IPS-15b (cell line): Measurements from ENCODE around the gene WASL.
"Not testable (repeated sequence)": the region's sequence is repeated elsewhere in the genome, so short reads cannot be mapped to it uniquely, and the experiment has no call there.

Source experiments
- H3K27me3 ChIP-seq: one replicate; pipeline ENCODE4 v1.6.1; 2013; ENCODE audit warnings: low read length; ENCODE audit not compliant: control insufficient read depth, insufficient read depth
- H3K36me3 ChIP-seq: one replicate; pipeline ENCODE4 v1.6.1; 2013; ENCODE audit warnings: low read length; ENCODE audit not compliant: control insufficient read depth, insufficient read depth
- H3K4me1 ChIP-seq: one replicate; pipeline ENCODE4 v1.6.1; 2013; ENCODE audit warnings: mild to moderate bottlenecking, low read length; ENCODE audit not compliant: control insufficient read depth, insufficient read depth
- H3K4me3 ChIP-seq: one replicate; pipeline ENCODE4 v1.5.1; 2013; ENCODE audit warnings: low read depth, low read length
- H3K9ac ChIP-seq: one replicate; pipeline ENCODE4 v1.6.1; 2013; ENCODE audit warnings: low read depth, mild to moderate bottlenecking, low read length
- H3K9me3 ChIP-seq: one replicate; pipeline ENCODE4 v1.6.1; 2013; ENCODE audit warnings: mild to moderate bottlenecking, low read length; ENCODE audit not compliant: control insufficient read depth, insufficient read depth

Gene WASL

GRCh38 chr7:123727071-123727837 lies 21.5 kb downstream of the WASL start:
- H3K9ac ChIP-seq: no peak overlapping the region
- H3K27me3 ChIP-seq: no peaks in the 10 kb centered on the region
- peaks cover 7% of the 10 kb centered on the region for H3K4me1 ChIP-seq
- no peaks in the 10 kb centered on the region for H3K9me3 ChIP-seq
- H3K4me3 ChIP-seq: no peak overlapping the region
- H3K36me3 ChIP-seq: no peaks in the 10 kb centered on the region

- Histone ChIP-seq H3K36me3 (no peaks in the 10 kb centered on the region), H3K9me3 (no peaks in the 10 kb centered on the region), H3K9ac (no peak overlapping the region), H3K4me3 (no peak overlapping the region), H3K4me1 (peaks cover 7% of the 10 kb centered on the region), H3K27me3 (no peaks in the 10 kb centered on the region)
Observed at GRCh38 chr7:123725586-123726171, 23.1 kb downstream of the WASL start.

GRCh38 chr7:123724817-123725253 lies 24.0 kb downstream of the WASL start:
- no peaks in the 10 kb centered on the region for H3K27me3 ChIP-seq
- H3K4me3 ChIP-seq: no peak overlapping the region
- peaks cover 7% of the 10 kb centered on the region for H3K4me1 ChIP-seq
- H3K36me3 ChIP-seq: no peaks in the 10 kb centered on the region
- H3K9me3 ChIP-seq: no peaks in the 10 kb centered on the region
- no peak overlapping the region for H3K9ac ChIP-seq

- Histone ChIP-seq H3K27me3 (no peaks in the 10 kb centered on the region), H3K4me1 (peaks cover 7% of the 10 kb centered on the region), H3K36me3 (no peaks in the 10 kb centered on the region), H3K4me3 (no peak overlapping the region), H3K9me3 (no peaks in the 10 kb centered on the region), H3K9ac (no peak overlapping the region)
Observed at GRCh38 chr7:123723913-123724312, 24.9 kb downstream of the WASL start.

GRCh38 chr7:123720527-123720926 lies 28.3 kb downstream of the WASL start:
- H3K9me3 ChIP-seq, H3K27me3 ChIP-seq, H3K4me3 ChIP-seq, H3K4me1 ChIP-seq, H3K36me3 ChIP-seq, H3K9ac ChIP-seq: not testable (repeated sequence)

GRCh38 chr7:123719197-123719721 lies 29.5 kb downstream of the WASL start:
- no peak overlapping the region for H3K4me3 ChIP-seq
- no peaks in the 10 kb centered on the region for H3K36me3 ChIP-seq
- H3K27me3 ChIP-seq: no peaks in the 10 kb centered on the region
- no peaks in the 10 kb centered on the region for H3K9me3 ChIP-seq
- no peak overlapping the region for H3K9ac ChIP-seq
- peaks cover 5% of the 10 kb centered on the region for H3K4me1 ChIP-seq

- Histone ChIP-seq H3K36me3 (no peaks in the 10 kb centered on the region), H3K4me3 (no peak overlapping the region), H3K4me1 (peaks cover under 1% of the 10 kb centered on the region), H3K9me3 (no peaks in the 10 kb centered on the region), H3K27me3 (no peaks in the 10 kb centered on the region), H3K9ac (no peak overlapping the region)
Observed at GRCh38 chr7:123718773-123719172, 30.0 kb downstream of the WASL start.

GRCh38 chr7:123717689-123718088 lies 31.1 kb downstream of the WASL start:
- H3K27me3 ChIP-seq: no peaks in the 10 kb centered on the region
- no peaks in the 10 kb centered on the region for H3K9me3 ChIP-seq
- no peak overlapping the region for H3K9ac ChIP-seq
- no peaks in the 10 kb centered on the region for H3K4me1 ChIP-seq
- no peak overlapping the region for H3K4me3 ChIP-seq
- H3K36me3 ChIP-seq: no peaks in the 10 kb centered on the region

- no peaks in the 10 kb centered on the region for H3K4me1 ChIP-seq
- no peaks in the 10 kb centered on the region for H3K27me3 ChIP-seq
- H3K4me3 ChIP-seq: no peak overlapping the region
- H3K9me3 ChIP-seq: no peaks in the 10 kb centered on the region
- no peak overlapping the region for H3K9ac ChIP-seq
- H3K36me3 ChIP-seq: no peaks in the 10 kb centered on the region
Observed at GRCh38 chr7:123716877-123717276, 31.9 kb downstream of the WASL start.

- no peaks in the 10 kb centered on the region for H3K36me3 ChIP-seq
Observed at GRCh38 chr7:123715799-123716198, 33.0 kb downstream of the WASL start.

GRCh38 chr7:123715198-123715597 lies 33.6 kb downstream of the WASL start:
- H3K4me1 ChIP-seq: peaks cover 9% of the 10 kb centered on the region
- no peaks in the 10 kb centered on the region for H3K36me3 ChIP-seq
- no peaks in the 10 kb centered on the region for H3K9me3 ChIP-seq
- no peaks in the 10 kb centered on the region for H3K27me3 ChIP-seq
- no peak overlapping the region for H3K9ac ChIP-seq
- H3K4me3 ChIP-seq: no peak overlapping the region

More at GRCh38 chr7:123715799-123716198, 33.0 kb downstream of the WASL start:
- Histone ChIP-seq H3K9me3 (no peaks in the 10 kb centered on the region), H3K4me3 (no peak overlapping the region), H3K9ac (no peak overlapping the region), H3K4me1 (peaks cover 6% of the 10 kb centered on the region), H3K27me3 (no peaks in the 10 kb centered on the region)
